ENCODE results near the gene CFAP221. TPM values are rescaled to one million over a fixed set of nuclear protein-coding genes. Genes with fewer than 3 reads are reported as not detected.
A peak's percentile ranks its signal among the peaks of the same experiment; 100 is the strongest.

The CFAP221 gene
- polyA plus RNA-seq, 3 donors from 2014 or later, result not detected

DNA sequence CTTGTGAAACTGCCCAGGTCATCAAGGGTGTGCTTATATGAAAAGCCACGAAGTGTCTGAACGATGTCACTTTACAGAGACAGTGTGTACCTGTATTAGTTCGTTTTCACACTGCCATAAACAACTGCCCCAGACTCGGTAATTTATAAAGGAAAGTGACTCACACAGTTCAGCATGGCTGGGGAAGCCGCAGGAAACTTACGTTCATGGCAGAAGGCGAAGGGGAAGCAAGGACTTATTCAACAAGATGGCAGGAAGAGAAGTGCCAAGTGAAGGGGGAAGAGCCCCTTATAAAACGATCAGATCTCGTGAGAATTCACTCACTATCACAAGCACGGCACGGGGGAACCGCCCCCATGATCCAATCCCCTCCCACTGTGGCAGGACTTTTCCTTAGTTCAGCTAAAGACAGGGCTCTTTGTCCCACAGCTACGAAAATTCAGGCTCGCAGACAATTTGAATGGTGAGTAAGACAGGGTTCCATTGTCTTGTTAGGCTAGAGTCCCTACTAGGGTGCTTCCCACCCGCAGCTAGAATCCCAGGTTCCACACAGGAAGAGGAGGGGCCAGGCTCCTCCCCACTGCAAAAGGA, 154.9 kb downstream of the CFAP221 start:
- Mint-ChIP-seq H3K9me3 (no peaks in the 10 kb centered on the region), H3K4me1 (peaks cover 0 to 5% of the 10 kb centered on the region in 2 donors), H3K27ac (no peak overlapping the region), H3K27me3 (ENCODE audit: low read depth in 3 of 3) (peaks cover 5 to 11% (median 7%) of the 10 kb centered on the region in 3 donors), H3K4me3 (no peak overlapping the region), H3K36me3 (no peaks in the 10 kb centered on the region)
- no peak for DNase-seq

- Mint-ChIP-seq H3K9me3 (no peaks in the 10 kb centered on the region), H3K27me3 (ENCODE audit: low read depth in 3 of 3) (peaks cover 5 to 9% (median 5%) of the 10 kb centered on the region in 3 donors), H3K36me3 (peaks cover 0 to 4% (median 0%) of the 10 kb centered on the region in 3 donors), H3K27ac (no peak overlapping the region), H3K4me1 (peaks cover 6 to 8% of the 10 kb centered on the region in 2 donors), H3K4me3 (no peak overlapping the region)
- DNase-seq, result no peak
Observed at GRCh38 chr2:119700866-119701265, 156.6 kb downstream of the CFAP221 start.

- Mint-ChIP-seq H3K27ac (no peak overlapping the region), H3K4me3 (no peak overlapping the region), H3K4me1 (peaks cover 6 to 8% of the 10 kb centered on the region in 2 donors)
Observed at GRCh38 chr2:119701352-119701751, 157.1 kb downstream of the CFAP221 start.

DNA sequence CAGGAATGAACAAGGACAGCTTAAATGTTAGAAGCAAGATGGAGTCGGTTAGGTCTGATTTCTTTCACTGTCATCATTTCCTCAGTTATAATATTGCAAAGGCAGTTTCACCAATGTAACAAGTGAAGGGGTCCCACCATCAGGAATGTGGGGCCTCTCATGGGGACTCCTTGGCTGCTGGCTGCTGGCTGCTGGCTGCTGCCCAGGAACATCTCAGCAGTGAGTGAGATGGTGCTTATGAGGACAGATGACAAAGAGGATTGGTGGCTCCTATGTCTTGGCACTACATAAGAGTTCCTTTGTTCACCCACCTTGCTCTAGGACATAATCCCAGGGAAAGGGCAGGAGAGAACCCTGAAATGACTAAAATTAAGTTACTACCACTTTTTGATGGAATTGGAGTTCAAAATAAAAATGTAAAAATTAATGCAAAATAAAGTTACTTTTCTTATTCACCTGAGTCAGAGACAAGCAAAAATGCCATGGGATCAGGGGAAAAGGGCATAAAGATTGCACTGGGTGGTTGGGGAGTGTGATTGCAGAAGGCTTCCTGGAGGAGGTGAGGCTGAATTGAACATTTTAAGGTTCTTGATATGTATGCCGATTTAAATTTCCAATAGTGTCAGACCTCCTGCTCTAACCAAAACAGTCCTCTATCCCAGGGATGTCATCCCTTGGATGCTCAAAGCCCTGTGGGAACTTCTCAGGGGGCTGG, 158.1 kb downstream of the CFAP221 start:
- Mint-ChIP-seq H3K27me3 (ENCODE audit: low read depth in 3 of 3) (peaks cover 5 to 9% (median 5%) of the 10 kb centered on the region in 3 donors), H3K4me1 (peaks cover 6 to 8% of the 10 kb centered on the region in 2 donors), H3K4me3 (no peak overlapping the region), H3K9me3 (peaks cover 0 to 1% (median 0%) of the 10 kb centered on the region in 6 donors), H3K27ac (no peak overlapping the region), H3K36me3 (peaks cover 0 to 4% (median 0%) of the 10 kb centered on the region in 3 donors)
- no peak for DNase-seq

More at GRCh38 chr2:119701352-119701751, 157.1 kb downstream of the CFAP221 start:
- peaks cover 5 to 9% (median 7%) of the 10 kb centered on the region in 3 donors for H3K27me3 Mint-ChIP-seq (ENCODE audit: low read depth in 3 of 3)
- H3K9me3 Mint-ChIP-seq, result no peaks in the 10 kb centered on the region
- peaks cover 0 to 4% (median 0%) of the 10 kb centered on the region in 3 donors for H3K36me3 Mint-ChIP-seq
- DNase-seq, result no peak

DNA sequence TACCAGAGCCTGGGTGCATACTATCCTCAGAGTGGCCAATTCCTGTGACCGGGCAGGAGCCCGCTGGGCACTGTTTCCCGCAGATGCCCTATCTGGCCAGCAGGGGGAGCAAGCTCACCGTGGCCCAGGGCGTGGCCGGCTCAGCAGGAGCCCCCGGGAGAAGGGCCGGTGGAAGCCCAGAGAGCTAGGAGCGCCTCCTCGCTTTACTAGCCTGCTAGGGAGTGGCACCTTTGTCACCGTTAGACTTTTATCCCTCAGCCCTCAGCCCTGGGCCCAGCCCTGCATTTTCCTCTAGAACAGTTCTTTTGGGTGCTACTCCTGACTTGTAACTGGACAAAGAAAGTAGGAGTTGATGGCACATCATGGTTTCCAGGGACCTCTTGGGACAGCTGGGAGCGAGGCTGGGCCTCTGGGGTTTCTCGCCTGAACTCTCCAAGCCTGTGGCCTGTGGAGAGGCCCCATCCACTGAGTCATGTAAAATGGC, 158.7 kb downstream of the CFAP221 start:
- H3K4me3 Mint-ChIP-seq, result no peak overlapping the region
- H3K9me3 Mint-ChIP-seq, result peaks cover 0 to 1% (median 0%) of the 10 kb centered on the region in 6 donors
- H3K4me1 Mint-ChIP-seq, result peaks cover 6 to 8% of the 10 kb centered on the region in 2 donors
- H3K36me3 Mint-ChIP-seq, result peaks cover 0 to 4% (median 0%) of the 10 kb centered on the region in 3 donors
- H3K27ac Mint-ChIP-seq, result no peak overlapping the region
- H3K27me3 Mint-ChIP-seq (ENCODE audit: low read depth in 3 of 3), result peaks cover 4 to 9% (median 5%) of the 10 kb centered on the region in 3 donors
- peak; percentile 59 to 68 (median 66) for DNase-seq

DNA sequence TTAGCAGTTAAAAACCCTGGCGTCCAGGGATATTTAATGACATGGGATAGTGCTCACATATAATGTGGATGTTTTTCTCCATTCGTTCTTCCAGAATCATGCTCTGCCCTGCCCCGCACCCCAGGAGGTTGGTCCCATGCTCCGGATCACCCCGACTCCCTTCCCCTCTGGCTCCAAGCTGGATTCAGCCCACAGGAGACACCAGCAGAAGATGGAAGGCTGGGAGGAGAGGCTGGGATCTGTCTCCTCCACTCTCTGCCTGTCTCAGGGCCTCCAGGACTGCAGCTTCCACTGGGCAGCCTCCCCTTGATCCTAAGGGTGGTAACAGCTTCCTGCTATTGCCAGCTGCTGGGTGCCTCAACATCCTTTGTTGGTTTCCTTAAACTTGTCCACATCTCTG, 159.3 kb downstream of the CFAP221 start:
- Mint-ChIP-seq H3K4me1 (peaks cover 6 to 8% of the 10 kb centered on the region in 2 donors), H3K27ac (no peak overlapping the region), H3K36me3 (peaks cover 0 to 4% (median 0%) of the 10 kb centered on the region in 3 donors), H3K4me3 (no peak overlapping the region), H3K27me3 (ENCODE audit: low read depth in 3 of 3) (peaks cover 4 to 9% (median 5%) of the 10 kb centered on the region in 3 donors), H3K9me3 (peaks cover 0 to 1% (median 0%) of the 10 kb centered on the region in 6 donors)
- no peak for DNase-seq

DNA sequence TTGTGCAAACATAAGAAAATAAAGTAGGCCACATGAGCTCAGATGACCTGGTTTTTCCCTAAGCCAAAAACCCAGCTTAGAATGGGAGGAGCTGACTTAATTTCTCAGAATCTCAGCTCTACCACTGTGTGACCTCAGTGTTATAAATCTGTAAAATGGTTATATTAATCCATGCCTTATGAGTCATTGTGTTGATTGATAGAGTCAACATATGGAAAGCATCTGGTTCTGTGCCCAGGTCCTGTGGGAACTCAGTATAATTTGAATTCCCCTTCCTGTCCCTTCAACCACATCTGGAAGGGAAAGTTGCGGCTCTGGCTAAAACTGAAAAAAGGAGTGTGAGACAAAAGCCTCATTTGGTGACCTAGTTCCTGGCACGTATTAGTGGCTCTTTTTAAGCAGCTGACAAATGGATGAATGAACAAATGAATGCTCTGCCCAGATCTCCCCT, 160.4 kb downstream of the CFAP221 start:
- Mint-ChIP-seq H3K9me3 (peaks cover 0 to 1% (median 0%) of the 10 kb centered on the region in 6 donors), H3K4me3 (peak overlapping the region in 1 of 5 donors; percentile 1), H3K4me1 (peaks cover 6 to 8% of the 10 kb centered on the region in 2 donors), H3K27ac (peak overlapping the region in 2 of 6 donors; percentile 6 to 75), H3K27me3 (ENCODE audit: low read depth in 3 of 3) (peaks cover 4% of the 10 kb centered on the region in 3 donors), H3K36me3 (peaks cover 0 to 4% (median 0%) of the 10 kb centered on the region in 3 donors)
- DNase-seq, result peak in 1 of 3 donors; percentile 10

DNA sequence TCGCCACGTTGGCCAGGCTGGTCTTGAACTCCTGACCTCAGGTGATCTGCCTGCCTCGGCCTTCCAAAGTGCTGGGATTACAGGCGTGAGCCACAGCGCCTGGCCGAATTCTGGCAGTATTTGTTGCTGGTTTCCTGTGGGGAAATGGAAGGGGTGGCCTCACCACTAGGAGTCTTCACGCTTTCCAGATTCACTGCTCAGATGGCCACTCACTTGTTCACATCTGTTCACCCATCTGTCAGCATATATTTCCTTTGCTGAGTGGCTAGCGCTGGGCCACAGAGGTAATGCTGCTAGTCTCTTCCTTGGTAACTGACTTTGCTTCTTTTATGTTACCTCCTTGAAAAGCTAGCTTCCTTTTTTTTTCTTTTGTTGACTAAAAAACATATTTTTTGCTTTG, 162.0 kb downstream of the CFAP221 start:
- no peak overlapping the region for H3K27ac Mint-ChIP-seq
- H3K9me3 Mint-ChIP-seq, result peaks cover 0 to 1% (median 0%) of the 10 kb centered on the region in 6 donors
- H3K4me1 Mint-ChIP-seq, result peaks cover 6 to 8% of the 10 kb centered on the region in 2 donors
- peaks cover 0 to 4% (median 0%) of the 10 kb centered on the region in 3 donors for H3K36me3 Mint-ChIP-seq
- DNase-seq, result no peak
- peaks cover 0 to 5% (median 4%) of the 10 kb centered on the region in 3 donors for H3K27me3 Mint-ChIP-seq (ENCODE audit: low read depth in 3 of 3)
- H3K4me3 Mint-ChIP-seq, result no peak overlapping the region

Other genes with a start within 250 kb of the CFAP221 start
- gene C2orf76, start 177.6 kb upstream of the CFAP221 start, polyA plus RNA-seq, result 10 to 100 TPM; 33.2 to 49.3 (median 47.5) TPM
- 100 to 1,000 TPM; 641 to 788 (median 730) TPM for gene DBI, start 177.5 kb upstream of the CFAP221 start, polyA plus RNA-seq
- gene TMEM37, start 112.6 kb upstream of the CFAP221 start, polyA plus RNA-seq, result not detected
- gene SCTR, start 20.0 kb upstream of the CFAP221 start, polyA plus RNA-seq, result not detected
- gene TMEM177, start 134.8 kb downstream of the CFAP221 start, polyA plus RNA-seq, result 1 to 10 TPM; 2.8 to 7.3 (median 3.6) TPM
- 100 to 1,000 TPM; 172 to 335 (median 206) TPM for gene PTPN4, start 215.5 kb downstream of the CFAP221 start, polyA plus RNA-seq